SK-N-MC (cell line): ENCODE results near the gene WDFY4.

Experiments used
- DNase-seq: peaks from one replicate; pipeline ENCODE4 v3.0.0-alpha.2; 2011; ENCODE audit warnings: low read depth, low spot score
- H3K27ac ChIP-seq: fragments of 200-600 bp; sonication (generic); 2 replicates; pipeline ENCODE4 v1.5.1; 2016; ENCODE audit warnings: mixed run types
- H3K36me3 ChIP-seq: fragments of 200-600 bp; sonication (generic); 2 replicates; pipeline ENCODE4 v1.6.1; 2017; ENCODE audit warnings: antibody characterized with exemption, low read length, mixed read lengths; ENCODE audit not compliant: insufficient read depth
- H3K4me3 ChIP-seq: fragments of 200-600 bp; sonication (generic); 2 replicates; pipeline ENCODE4 v1.5.1; 2016
- H3K9ac ChIP-seq: fragments of 200-600 bp; sonication (generic); 2 replicates; pipeline ENCODE4 v1.8.0; 2017; ENCODE audit warnings: mixed run types, mixed read lengths; ENCODE audit not compliant: insufficient read length
- H3K9me3 ChIP-seq: fragments of 200-600 bp; sonication (generic); 2 replicates; pipeline ENCODE4 v1.6.1; 2017; ENCODE audit warnings: low read depth, mild to moderate bottlenecking, antibody characterized with exemption, low read length, moderate library complexity, mixed read lengths
- EZH2 ChIP-seq: fragments of 200-600 bp; sonication (generic); IDR thresholded peaks from one replicate; pipeline ENCODE4 v1.6.1; 2017; ENCODE audit warnings: antibody characterized with exemption
- FOXP2 ChIP-seq: optimal IDR thresholded peaks from 2 replicates; pipeline ENCODE3; 2011; ENCODE audit warnings: mild to moderate bottlenecking, moderate library complexity; ENCODE audit not compliant: insufficient read depth; ENCODE audit errors: extremely low read length, control extremely low read depth
- POLR2AphosphoS5 ChIP-seq: IDR thresholded peaks from 2 replicates; pipeline ENCODE4 v1.6.1; 2012; ENCODE audit warnings: mild to moderate bottlenecking, low read depth, low read length, borderline replicate concordance

Gene WDFY4, protein sequence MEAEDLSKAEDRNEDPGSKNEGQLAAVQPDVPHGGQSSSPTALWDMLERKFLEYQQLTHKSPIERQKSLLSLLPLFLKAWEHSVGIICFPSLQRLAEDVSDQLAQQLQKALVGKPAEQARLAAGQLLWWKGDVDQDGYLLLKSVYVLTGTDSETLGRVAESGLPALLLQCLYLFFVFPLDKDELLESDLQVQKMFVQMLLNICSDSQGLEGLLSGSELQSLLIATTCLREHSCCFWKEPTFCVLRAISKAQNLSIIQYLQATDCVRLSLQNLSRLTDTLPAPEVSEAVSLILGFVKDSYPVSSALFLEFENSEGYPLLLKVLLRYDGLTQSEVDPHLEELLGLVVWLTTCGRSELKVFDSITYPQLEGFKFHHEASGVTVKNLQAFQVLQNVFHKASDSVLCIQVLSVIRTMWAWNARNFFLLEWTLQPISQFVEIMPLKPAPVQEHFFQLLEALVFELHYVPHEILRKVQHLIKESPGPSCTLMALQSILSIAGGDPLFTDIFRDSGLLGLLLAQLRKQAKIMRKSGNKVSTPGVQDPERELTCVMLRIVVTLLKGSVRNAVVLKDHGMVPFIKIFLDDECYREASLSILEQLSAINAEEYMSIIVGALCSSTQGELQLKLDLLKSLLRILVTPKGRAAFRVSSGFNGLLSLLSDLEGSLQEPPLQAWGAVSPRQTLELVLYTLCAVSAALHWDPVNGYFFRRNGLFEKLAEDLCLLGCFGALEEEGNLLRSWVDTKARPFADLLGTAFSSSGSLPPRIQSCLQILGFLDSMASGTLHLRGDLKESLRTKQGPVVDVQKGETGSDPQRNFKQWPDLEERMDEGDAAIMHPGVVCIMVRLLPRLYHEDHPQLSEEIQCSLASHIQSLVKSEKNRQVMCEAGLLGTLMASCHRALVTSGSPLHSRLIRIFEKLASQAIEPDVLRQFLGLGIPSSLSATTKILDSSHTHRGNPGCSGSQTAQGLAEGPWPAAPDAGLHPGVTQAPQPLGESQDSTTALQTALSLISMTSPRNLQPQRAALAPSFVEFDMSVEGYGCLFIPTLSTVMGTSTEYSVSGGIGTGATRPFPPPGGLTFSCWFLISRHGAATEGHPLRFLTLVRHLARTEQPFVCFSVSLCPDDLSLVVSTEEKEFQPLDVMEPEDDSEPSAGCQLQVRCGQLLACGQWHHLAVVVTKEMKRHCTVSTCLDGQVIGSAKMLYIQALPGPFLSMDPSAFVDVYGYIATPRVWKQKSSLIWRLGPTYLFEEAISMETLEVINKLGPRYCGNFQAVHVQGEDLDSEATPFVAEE (N-terminal part only)

DNA sequence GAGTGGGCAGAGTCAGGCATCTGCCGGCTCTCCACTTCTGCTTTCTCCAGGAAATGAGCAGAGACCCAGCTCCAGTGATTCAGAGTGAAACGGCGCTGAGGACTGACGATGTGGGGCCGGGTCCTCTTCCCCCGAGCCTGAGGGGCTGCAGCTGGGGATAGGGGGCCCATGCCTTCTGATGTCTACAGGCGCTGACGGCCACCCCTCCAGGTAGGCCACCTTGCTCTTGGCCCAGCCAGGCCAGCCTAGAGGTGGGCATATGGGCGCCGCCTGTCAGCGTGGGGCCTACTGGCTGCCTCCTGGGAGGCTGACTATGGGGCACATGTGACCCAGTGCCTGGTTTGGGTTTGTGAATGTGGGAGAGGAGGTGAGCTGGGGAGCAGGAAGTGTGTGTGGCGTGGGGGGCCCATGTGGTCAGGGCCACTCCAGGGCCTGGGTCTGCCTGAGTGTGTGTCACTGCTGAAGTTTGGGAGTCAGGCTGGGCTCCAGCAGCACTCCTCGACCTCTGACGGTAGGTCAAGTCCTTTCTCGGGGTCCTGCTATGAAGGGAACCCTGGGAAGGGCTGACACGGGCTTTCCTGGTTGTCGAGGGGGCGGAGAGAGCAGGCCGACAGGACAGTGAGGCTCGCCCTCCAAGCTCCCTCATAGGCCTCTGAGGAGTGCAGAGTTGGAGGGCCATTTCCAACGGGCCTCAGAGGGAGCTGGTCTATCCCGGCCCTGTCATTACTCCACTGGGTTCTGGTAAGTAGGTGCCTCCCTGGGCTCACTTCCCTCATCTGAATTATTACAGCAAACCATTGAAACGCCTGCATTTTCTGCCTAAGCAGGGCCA is at the start of gene WDFY4:
Gene WDFY4 (plus strand): TSS at position 82 of the 832 bp plus-strand sequence. CDS start 24,860 bp downstream, outside the sequence.
- Histone ChIP-seq H3K9ac (no peak within 1 kb of the TSS), H3K36me3 (no peaks in the 10 kb centered on the region), H3K9me3 (no peaks in the 10 kb centered on the region), H3K4me3 (no peak within 1 kb of the TSS), H3K27ac (no peak within 1 kb of the TSS)
- DNase-seq, result no peak
- TF ChIP-seq FOXP2 (no peak), EZH2 (no peak), POLR2AphosphoS5 (no peak)

- H3K36me3 ChIP-seq, result no peaks in the 10 kb centered on the region
- no peak overlapping the region for H3K4me3 ChIP-seq
- H3K9me3 ChIP-seq, result no peaks in the 10 kb centered on the region
- no peak for DNase-seq
- TF ChIP-seq POLR2AphosphoS5 (no peak), EZH2 (no peak), FOXP2 (no peak)
- no peak overlapping the region for H3K27ac ChIP-seq
- no peak overlapping the region for H3K9ac ChIP-seq
These were observed 49.6 kb upstream of the WDFY4 start for GRCh38 chr10:48634984-48635557.

DNA sequence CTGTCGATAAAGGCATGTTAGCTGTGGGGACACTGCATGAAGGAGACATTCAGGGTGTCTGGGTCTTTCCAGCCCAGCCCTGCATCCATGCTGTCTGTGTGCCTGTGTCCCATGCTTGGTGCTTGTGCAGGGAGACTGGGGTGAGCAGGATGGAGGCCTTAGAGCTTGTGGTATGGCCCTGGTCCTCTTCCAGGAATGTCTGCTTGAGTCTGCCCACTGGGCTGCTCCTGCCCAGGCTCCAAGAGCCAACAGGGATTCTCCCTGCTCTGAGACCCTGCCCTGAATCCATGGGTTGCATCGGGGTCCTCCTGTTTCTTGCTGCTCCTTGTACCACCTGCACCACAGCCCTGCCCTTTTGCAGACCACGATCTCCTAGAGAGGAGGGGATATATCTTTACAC is 48.4 kb upstream of the WDFY4 start:
- Histone ChIP-seq H3K9ac (no peak overlapping the region), H3K27ac (no peak overlapping the region), H3K36me3 (no peaks in the 10 kb centered on the region), H3K9me3 (no peaks in the 10 kb centered on the region), H3K4me3 (no peak overlapping the region)
- TF ChIP-seq EZH2, result no peak
- DNase-seq, result no peak

- H3K36me3 ChIP-seq, result no peaks in the 10 kb centered on the region
- no peak overlapping the region for H3K9ac ChIP-seq
- TF ChIP-seq FOXP2 (no peak), POLR2AphosphoS5 (no peak), EZH2 (no peak)
- DNase-seq, result no peak
- no peak overlapping the region for H3K27ac ChIP-seq
- H3K4me3 ChIP-seq, result no peak overlapping the region
- no peaks in the 10 kb centered on the region for H3K9me3 ChIP-seq
These were observed 47.8 kb upstream of the WDFY4 start for GRCh38 chr10:48636901-48637300.

DNA sequence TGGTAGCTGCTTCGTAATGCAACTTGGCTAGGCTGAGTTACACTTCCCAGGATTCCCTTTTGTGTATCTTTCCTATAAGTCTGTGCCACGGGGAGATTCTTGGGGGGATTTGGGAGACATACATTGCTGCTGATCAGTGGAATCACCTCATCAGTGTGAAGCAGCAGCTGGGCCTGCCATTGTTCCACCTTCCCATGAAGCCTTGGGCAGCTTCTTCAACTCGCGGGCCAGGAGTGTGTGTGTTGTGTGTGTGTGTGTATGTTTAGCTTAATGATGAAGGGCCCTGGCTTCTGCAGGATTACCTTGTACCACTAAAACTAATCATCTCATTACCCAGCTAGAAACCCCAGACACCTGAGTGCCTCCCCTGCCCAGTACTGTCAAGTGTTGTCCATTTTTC is 46.5 kb upstream of the WDFY4 start:
- TF ChIP-seq FOXP2 (no peak), POLR2AphosphoS5 (no peak), EZH2 (no peak)
- Histone ChIP-seq H3K9me3 (no peaks in the 10 kb centered on the region), H3K4me3 (no peak overlapping the region), H3K9ac (no peak overlapping the region), H3K27ac (no peak overlapping the region), H3K36me3 (no peaks in the 10 kb centered on the region)
- no peak for DNase-seq

GRCh38 chr10:48638739-48639527 is 45.7 kb upstream of the WDFY4 start:
- no peaks in the 10 kb centered on the region for H3K36me3 ChIP-seq
- DNase-seq, result no peak
- no peaks in the 10 kb centered on the region for H3K9me3 ChIP-seq
- H3K27ac ChIP-seq, result no peak overlapping the region
- no peak overlapping the region for H3K9ac ChIP-seq
- TF ChIP-seq POLR2AphosphoS5 (no peak), EZH2 (no peak), FOXP2 (no peak)
- no peak overlapping the region for H3K4me3 ChIP-seq

- Histone ChIP-seq H3K36me3 (no peaks in the 10 kb centered on the region), H3K9me3 (no peaks in the 10 kb centered on the region), H3K4me3 (no peak overlapping the region), H3K9ac (no peak overlapping the region), H3K27ac (no peak overlapping the region)
- no peak for DNase-seq
- TF ChIP-seq EZH2 (no peak), POLR2AphosphoS5 (no peak), FOXP2 (no peak)
These were observed 45.0 kb upstream of the WDFY4 start for GRCh38 chr10:48639632-48640031.
